ENCODE data around the gene LRRC2.

DNA sequence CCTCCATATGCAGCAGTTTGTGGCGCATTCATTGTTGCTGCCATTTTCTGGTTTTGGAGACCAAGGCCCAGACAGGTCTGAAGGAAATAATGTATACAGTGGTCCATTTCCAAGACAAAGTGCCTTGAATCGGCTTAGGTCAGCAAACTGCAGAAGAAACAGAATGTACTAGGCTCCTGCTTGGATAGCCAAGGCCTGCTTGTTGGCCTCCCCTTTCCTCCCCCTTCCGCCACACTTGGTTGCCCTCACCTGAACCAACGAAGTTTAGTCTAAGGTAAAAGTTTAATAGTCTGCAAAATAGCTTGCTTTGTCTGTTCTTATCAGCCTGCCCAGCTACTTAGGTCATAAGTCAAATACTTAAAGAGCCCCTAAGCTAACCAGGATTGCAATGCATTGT is 80.3 kb downstream of the LRRC2 start:
- TF ChIP-seq, protein P1, sequence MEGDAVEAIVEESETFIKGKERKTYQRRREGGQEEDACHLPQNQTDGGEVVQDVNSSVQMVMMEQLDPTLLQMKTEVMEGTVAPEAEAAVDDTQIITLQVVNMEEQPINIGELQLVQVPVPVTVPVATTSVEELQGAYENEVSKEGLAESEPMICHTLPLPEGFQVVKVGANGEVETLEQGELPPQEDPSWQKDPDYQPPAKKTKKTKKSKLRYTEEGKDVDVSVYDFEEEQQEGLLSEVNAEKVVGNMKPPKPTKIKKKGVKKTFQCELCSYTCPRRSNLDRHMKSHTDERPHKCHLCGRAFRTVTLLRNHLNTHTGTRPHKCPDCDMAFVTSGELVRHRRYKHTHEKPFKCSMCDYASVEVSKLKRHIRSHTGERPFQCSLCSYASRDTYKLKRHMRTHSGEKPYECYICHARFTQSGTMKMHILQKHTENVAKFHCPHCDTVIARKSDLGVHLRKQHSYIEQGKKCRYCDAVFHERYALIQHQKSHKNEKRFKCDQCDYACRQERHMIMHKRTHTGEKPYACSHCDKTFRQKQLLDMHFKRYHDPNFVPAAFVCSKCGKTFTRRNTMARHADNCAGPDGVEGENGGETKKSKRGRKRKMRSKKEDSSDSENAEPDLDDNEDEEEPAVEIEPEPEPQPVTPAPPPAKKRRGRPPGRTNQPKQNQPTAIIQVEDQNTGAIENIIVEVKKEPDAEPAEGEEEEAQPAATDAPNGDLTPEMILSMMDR (IDR thresholded peaks at IDR 0.05), result no peak
- no peak for TF ChIP-seq EZH2 (IDR thresholded peaks at IDR 0.05)
- TF ChIP-seq EZH2phosphoT487 (IDR thresholded peaks at IDR 0.05), result no peak
